ENCODE results near the gene CDK15.

GRCh38 chr2:201909348-201909747 lies 103.0 kb downstream of the CDK15 start:
- TF ChIP-seq FOXM1 (IDR thresholded peaks at IDR 0.05; ENCODE audit: borderline replicate concordance, low read depth) (no peak), EP300 (IDR thresholded peaks at IDR 0.05; ENCODE audit: borderline replicate concordance) (no peak), MAX (IDR thresholded peaks at IDR 0.05) (no peak), REST (IDR thresholded peaks at IDR 0.05; ENCODE audit: low read depth) (no peak), RAD21 (IDR thresholded peaks at IDR 0.05; ENCODE audit: low read depth) (no peak), TCF12 (IDR thresholded peaks at IDR 0.05; ENCODE audit: low read depth) (no peak), CEBPB (IDR thresholded peaks at IDR 0.05) (no peak), TAF1 (IDR thresholded peaks at IDR 0.05; ENCODE audit: low read depth) (no peak)
